Panc1 (cell line): ENCODE measurements around the gene SSX2IP. TPM values are rescaled to one million over a fixed set of nuclear protein-coding genes. Genes with fewer than 3 reads are reported as not detected.

Source experiments
- ATAC-seq: fragments of 200-7000 bp; cut with Tn5 transposase; 2 replicates; pipeline ENCODE4 v1.9.1; 2020; ENCODE audit warnings: mild to moderate bottlenecking, moderate library complexity
- BruUV-seq: library from RNA; stranded (reverse); fragments of 400-500 nt; replicated peaks from 2 replicates; lab custom pipeline; 2021; lab: Mats Ljungman, UMichigan
- CTCF ChIA-PET: fragments of 300-600 bp; sonication (Branson Sonifier 250); formaldehyde crosslinking; loops from one replicate; lab custom pipeline; 2022; ENCODE audit warnings: antibody characterized with exemption; lab: Charles Lee
- POLR2A ChIA-PET: fragments of 300-600 bp; sonication (Branson Sonifier 250); formaldehyde crosslinking; loops from one replicate; lab custom pipeline; 2022; ENCODE audit warnings: antibody characterized with exemption; lab: Charles Lee
- DNase-seq: peaks from one replicate; pipeline ENCODE4 v3.0.0-alpha.2; 2010; ENCODE audit warnings: low read depth, low spot score
- H3K27ac ChIP-seq: 2 replicates; pipeline ENCODE4 v1.5.1; 2011; ENCODE audit warnings: mild to moderate bottlenecking, low read length, inconsistent platforms
- H3K27me3 ChIP-seq: fragments of 200-500 bp; sonication (Bioruptor generic); 2 replicates; pipeline ENCODE4 v1.6.0; 2014; ENCODE audit warnings: low read length, inconsistent platforms; ENCODE audit not compliant: control insufficient read depth, insufficient read depth
- H3K36me3 ChIP-seq: fragments of 200-500 bp; sonication (Bioruptor generic); 2 replicates; pipeline ENCODE4 v1.5.1; 2014; ENCODE audit warnings: inconsistent platforms, mild to moderate bottlenecking, low read length, moderate library complexity; ENCODE audit not compliant: control insufficient read depth, insufficient read depth
- H3K4me1 ChIP-seq: 2 replicates; pipeline ENCODE4 v1.5.1; 2011; ENCODE audit warnings: inconsistent platforms, mild to moderate bottlenecking, low read length, moderate library complexity; ENCODE audit not compliant: control insufficient read depth, insufficient read depth
- H3K4me3 ChIP-seq, 2 experiments: 2 replicates each; pipeline ENCODE4 v1.5.1; 2011 to 2012; ENCODE audit warnings: low read depth in 2 of 2, low read length in 2 of 2, mild to moderate bottlenecking in 2 of 2, inconsistent platforms in 1 of 2, moderate library complexity in 1 of 2
- H3K9me3 ChIP-seq: fragments of 200-500 bp; sonication (Bioruptor generic); 2 replicates; pipeline ENCODE4 v1.5.1; 2014; ENCODE audit warnings: low read depth, mild to moderate bottlenecking, inconsistent platforms, low read length, moderate library complexity; ENCODE audit not compliant: control insufficient read depth, insufficient read depth
- POLR2AphosphoS5 ChIP-seq: IDR thresholded peaks from 2 replicates; pipeline ENCODE4 v1.6.1; 2012; ENCODE audit warnings: mild to moderate bottlenecking, low read depth, low read length, moderate library complexity
- REST ChIP-seq, 2 experiments: IDR thresholded peaks; 2 replicates each; pipeline ENCODE4 v1.6.1; 2011 to 2012; ENCODE audit warnings: low read depth in 2 of 2, control low read depth in 1 of 2, low read length in 1 of 2, mild to moderate bottlenecking in 1 of 2, moderate library complexity in 1 of 2; ENCODE audit not compliant: insufficient read depth in 1 of 2
- SIN3A ChIP-seq: IDR thresholded peaks from 2 replicates; pipeline ENCODE4 v1.6.1; 2012; ENCODE audit warnings: low read depth, mild to moderate bottlenecking, low read length, moderate library complexity, borderline replicate concordance; ENCODE audit not compliant: insufficient read depth
- TCF7L2 ChIP-seq: IDR thresholded peaks from 2 replicates; pipeline ENCODE4 v1.6.1; 2011; ENCODE audit warnings: mild to moderate bottlenecking, low read depth, low read length, inconsistent platforms
- in situ Hi-C: cut with HindIII; loops from 2 replicates; pipeline ENCODE4 v1.10.0; 2016; ENCODE audit warnings: low sequenced_read_pairs, low pct_unique_long_range_greater_than_20kb
- intact Hi-C: fragments of 100-400 bp; cut with micrococcal nuclease; formaldehyde crosslinking; loops from one replicate; pipeline ENCODE4 v1.10.0; 2022; ENCODE audit not compliant: unreplicated experiment
- total RNA-seq: library from RNA; stranded (reverse); gene quantifications from one replicate; pipeline ENCODE4 v1.2.1, GENCODE V29; 2021; ENCODE audit not compliant: unreplicated experiment
- TF ChIP-seq, protein P1 (sequence below): fragments of 450-650 bp; IDR thresholded peaks from 2 replicates; pipeline ENCODE4 v1.5.1; 2017; ENCODE audit warnings: mild to moderate bottlenecking

Gene SSX2IP
- total RNA-seq, 1 experiment from 2014 or later = 81.8 TPM

DNA sequence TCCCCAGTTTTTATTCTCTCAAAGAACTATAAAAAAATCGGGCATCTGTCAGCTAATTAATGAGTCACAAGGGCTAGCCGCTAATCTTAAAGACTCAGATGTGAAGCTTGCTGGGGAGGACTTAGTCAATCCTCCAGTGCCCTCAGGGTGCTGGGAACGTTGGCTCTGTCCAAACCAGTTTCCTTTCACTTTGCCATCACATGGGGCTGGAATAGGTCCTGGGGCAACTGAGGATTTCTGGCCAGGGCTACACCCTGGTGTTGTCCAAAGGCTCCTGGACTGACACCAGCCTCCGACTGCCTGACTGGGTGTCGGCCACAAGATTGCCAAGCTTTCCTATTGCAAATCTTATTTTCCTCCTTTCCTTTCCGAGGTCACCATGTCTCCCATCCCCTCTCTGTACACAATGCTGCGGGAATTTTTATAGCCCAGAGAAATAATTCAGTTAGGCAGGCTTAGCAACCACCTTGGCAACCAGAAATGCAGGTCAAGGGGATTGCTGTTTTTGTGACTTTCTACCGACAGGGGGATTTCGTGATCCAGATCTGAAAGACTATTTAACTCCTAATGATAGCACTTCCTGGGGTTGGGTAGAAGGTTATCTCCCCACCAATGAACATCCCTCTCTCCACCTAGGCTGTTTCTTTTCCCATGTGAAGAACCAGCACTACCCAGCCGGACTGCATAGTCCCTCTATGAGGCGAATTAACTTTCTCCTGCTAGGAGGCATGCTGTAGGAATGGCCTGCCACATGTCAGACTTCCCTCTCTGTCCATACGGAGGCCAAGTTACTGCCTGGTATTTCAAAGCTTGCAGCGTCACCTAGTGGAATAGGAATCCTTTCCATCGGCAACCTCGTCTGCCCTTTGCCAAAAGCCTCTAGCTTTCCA, 86.1 kb downstream of the SSX2IP start:
- CTCF ChIA-PET = interaction anchor here (0.5 to 3.4 kb wide), 20 partner anchors 13 to 355 kb away, joined by 3 to 16 read pairs (median 4); partner anchors contain the start of genes CTBS, GNG5 and SPATA1
- in situ Hi-C loops = loop anchor here (5.0 to 25.0 kb wide), 2 partner anchors 37 to 692 kb away; no protein-coding TSS in a partner anchor
- peak; percentile 88 for ATAC-seq
- Histone ChIP-seq H3K9me3 (no peaks in the 10 kb centered on the region), H3K4me3 (peak overlapping the region; percentile 39 to 63), H3K27me3 (no peaks in the 10 kb centered on the region), H3K27ac (peak overlapping the region; percentile 82), H3K4me1 (peaks cover 48% of the 10 kb centered on the region), H3K36me3 (no peaks in the 10 kb centered on the region)
- TF ChIP-seq, protein P1, sequence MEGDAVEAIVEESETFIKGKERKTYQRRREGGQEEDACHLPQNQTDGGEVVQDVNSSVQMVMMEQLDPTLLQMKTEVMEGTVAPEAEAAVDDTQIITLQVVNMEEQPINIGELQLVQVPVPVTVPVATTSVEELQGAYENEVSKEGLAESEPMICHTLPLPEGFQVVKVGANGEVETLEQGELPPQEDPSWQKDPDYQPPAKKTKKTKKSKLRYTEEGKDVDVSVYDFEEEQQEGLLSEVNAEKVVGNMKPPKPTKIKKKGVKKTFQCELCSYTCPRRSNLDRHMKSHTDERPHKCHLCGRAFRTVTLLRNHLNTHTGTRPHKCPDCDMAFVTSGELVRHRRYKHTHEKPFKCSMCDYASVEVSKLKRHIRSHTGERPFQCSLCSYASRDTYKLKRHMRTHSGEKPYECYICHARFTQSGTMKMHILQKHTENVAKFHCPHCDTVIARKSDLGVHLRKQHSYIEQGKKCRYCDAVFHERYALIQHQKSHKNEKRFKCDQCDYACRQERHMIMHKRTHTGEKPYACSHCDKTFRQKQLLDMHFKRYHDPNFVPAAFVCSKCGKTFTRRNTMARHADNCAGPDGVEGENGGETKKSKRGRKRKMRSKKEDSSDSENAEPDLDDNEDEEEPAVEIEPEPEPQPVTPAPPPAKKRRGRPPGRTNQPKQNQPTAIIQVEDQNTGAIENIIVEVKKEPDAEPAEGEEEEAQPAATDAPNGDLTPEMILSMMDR = peak; percentile 100
- TF ChIP-seq REST (IDR thresholded peaks at IDR 0.05; ENCODE audit: insufficient read depth in 1 of 2, low read depth in 2 of 2, low read length in 1 of 2) = peak; percentile 4 to 49; a peak in 2 of 4 replicates
- peak; percentile 59; the same call in 1 of the 2 replicates for TF ChIP-seq SIN3A
- TF ChIP-seq TCF7L2 = peak; percentile 84
- TF ChIP-seq POLR2AphosphoS5 = peak; percentile 62; the same call in 1 of the 2 replicates
- peak; percentile 97 for DNase-seq
- no TSS peak for BruUV-seq
- intact Hi-C loops = loop anchor here (1.0 to 10.0 kb wide), 6 partner anchors 16 to 699 kb away; no protein-coding TSS in a partner anchor
- POLR2A ChIA-PET = interaction anchor here (0.6 to 2.1 kb wide), 5 partner anchors 30 to 124 kb away, joined by 4 to 11 read pairs (median 6); partner anchors contain the start of genes CTBS, GNG5 and SPATA1

DNA sequence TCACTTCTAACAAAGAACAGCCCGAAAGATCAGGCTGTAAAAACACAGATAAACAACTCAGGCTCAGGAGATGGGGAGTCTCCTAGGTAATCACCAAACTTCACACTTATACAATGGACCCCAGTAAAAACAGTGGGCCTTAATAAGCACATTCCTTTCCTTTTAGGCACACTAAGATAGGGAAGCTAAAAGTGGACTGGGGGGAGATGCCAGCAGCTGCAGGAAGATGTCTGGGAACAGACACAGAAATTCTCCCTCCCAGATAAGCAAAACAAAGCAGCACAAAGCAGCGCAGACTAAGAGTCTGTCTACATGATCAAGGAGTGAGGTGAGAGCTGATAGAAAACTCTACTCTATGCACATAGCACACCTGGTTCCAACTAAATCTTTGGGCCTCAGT, 87.0 kb downstream of the SSX2IP start:
- POLR2A ChIA-PET = interaction anchor here (0.6 to 2.1 kb wide), 5 partner anchors 29 to 123 kb away, joined by 3 to 11 read pairs (median 6); partner anchors contain the start of genes CTBS, GNG5 and SPATA1
- intact Hi-C loops (loop anchor here (5.0 to 10.0 kb wide), 4 partner anchors 101 to 698 kb away; no protein-coding TSS in a partner anchor), in situ Hi-C loops (loop anchor here (5.0 to 25.0 kb wide), 2 partner anchors 36 to 691 kb away; no protein-coding TSS in a partner anchor)
- H3K27me3 ChIP-seq = no peaks in the 10 kb centered on the region
- H3K4me1 ChIP-seq = peaks cover 57% of the 10 kb centered on the region
- H3K36me3 ChIP-seq = no peaks in the 10 kb centered on the region
- ATAC-seq (peak; percentile 20), DNase-seq (no peak)
- TF ChIP-seq, protein P1 = no peak
- TF ChIP-seq SIN3A = no peak
- no peak for TF ChIP-seq POLR2AphosphoS5
- no peak for TF ChIP-seq TCF7L2
- no peak for TF ChIP-seq REST (IDR thresholded peaks at IDR 0.05; ENCODE audit: insufficient read depth in 1 of 2, low read depth in 2 of 2, low read length in 1 of 2)
- BruUV-seq = no TSS peak
- peak overlapping the region; percentile 39 to 63; a peak in 3 of 4 replicates for H3K4me3 ChIP-seq
- CTCF ChIA-PET = interaction anchor here (0.6 to 3.4 kb wide), 10 partner anchors 17 to 170 kb away, joined by 3 to 16 read pairs (median 4); partner anchors contain the start of genes CTBS, GNG5 and SPATA1
- peak overlapping the region; percentile 82 for H3K27ac ChIP-seq
- no peaks in the 10 kb centered on the region for H3K9me3 ChIP-seq
